Rectal smooth muscle tissue (tissue), 1 donor: ENCODE measurements around the gene FGF14.
"Not testable (repeated sequence)": the region's sequence is repeated elsewhere in the genome, so short reads cannot be mapped to it uniquely, and the experiment has no call there.

Source experiments
- H3K27ac ChIP-seq: one replicate; pipeline ENCODE4 v1.7.0; 2013; ENCODE audit warnings: low read depth, low read length, inconsistent platforms
- H3K27me3 ChIP-seq: one replicate; pipeline ENCODE4 v1.7.0; 2013; ENCODE audit warnings: low read length; ENCODE audit not compliant: control insufficient read depth, insufficient read depth
- H3K36me3 ChIP-seq: one replicate; pipeline ENCODE4 v1.7.0; 2013; ENCODE audit warnings: low read length; ENCODE audit not compliant: control insufficient read depth, insufficient read depth
- H3K4me1 ChIP-seq: one replicate; pipeline ENCODE4 v1.7.0; 2013; ENCODE audit warnings: low read length; ENCODE audit not compliant: control insufficient read depth, insufficient read depth
- H3K4me3 ChIP-seq: one replicate; pipeline ENCODE4 v1.7.0; 2013; ENCODE audit warnings: low read length
- H3K9ac ChIP-seq: one replicate; pipeline ENCODE4 v1.7.0; 2013; ENCODE audit warnings: low read length

Gene FGF14

DNA sequence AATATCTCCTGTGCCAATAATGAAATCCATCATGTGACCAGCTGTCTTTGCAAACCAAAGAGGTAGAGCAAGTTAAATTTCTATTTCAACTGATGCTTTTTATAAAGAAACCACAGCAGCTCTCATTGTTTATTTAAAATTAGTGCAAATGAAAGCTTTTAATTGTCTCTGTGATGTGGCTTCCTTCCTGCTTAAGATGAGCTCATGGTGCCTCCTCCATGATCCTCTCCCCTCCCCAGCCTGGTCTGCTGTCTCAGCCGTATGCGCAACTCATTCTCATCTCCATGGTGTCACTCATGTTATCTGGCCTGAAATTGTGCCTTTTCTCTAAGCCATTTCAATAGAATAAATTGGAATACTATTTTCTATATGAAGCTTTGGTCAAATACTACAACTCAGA is 270.6 kb downstream of the FGF14 start:
- no peaks in the 10 kb centered on the region for H3K36me3 ChIP-seq
- no peak overlapping the region for H3K4me3 ChIP-seq
- no peaks in the 10 kb centered on the region for H3K27me3 ChIP-seq
- H3K4me1 ChIP-seq, result no peaks in the 10 kb centered on the region
- no peak overlapping the region for H3K9ac ChIP-seq
- no peak overlapping the region for H3K27ac ChIP-seq

DNA sequence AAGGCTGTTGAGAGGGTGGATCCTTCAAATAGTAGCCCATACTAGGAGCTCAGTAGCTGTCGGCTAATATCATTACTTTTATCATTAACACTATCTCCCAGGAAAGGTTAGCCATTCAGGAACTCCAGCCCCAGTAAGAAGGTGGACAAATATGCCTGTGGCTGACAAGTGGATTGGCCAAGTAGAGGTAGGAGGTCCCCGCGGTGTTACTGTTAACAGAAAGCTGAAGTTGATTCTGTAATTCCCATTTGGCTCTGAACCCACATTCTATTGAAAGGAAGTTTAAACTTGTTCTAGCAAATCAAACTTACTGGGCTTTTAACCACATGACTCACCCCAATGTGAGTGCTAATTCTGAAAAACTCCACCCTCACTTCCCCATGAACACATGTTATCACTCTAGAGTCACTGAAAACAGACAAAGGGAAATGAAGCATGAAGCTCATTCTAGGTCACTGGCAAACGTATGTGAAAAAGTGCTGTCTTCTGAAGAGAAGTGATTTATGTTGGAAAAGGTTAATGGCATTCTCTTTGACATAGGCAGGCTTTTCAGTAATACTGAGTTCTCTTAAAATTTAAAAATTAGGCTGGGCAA is 273.5 kb downstream of the FGF14 start:
- Histone ChIP-seq H3K27ac (no peak overlapping the region), H3K4me1 (no peaks in the 10 kb centered on the region), H3K9ac (no peak overlapping the region), H3K27me3 (no peaks in the 10 kb centered on the region), H3K36me3 (no peaks in the 10 kb centered on the region), H3K4me3 (no peak overlapping the region)

DNA sequence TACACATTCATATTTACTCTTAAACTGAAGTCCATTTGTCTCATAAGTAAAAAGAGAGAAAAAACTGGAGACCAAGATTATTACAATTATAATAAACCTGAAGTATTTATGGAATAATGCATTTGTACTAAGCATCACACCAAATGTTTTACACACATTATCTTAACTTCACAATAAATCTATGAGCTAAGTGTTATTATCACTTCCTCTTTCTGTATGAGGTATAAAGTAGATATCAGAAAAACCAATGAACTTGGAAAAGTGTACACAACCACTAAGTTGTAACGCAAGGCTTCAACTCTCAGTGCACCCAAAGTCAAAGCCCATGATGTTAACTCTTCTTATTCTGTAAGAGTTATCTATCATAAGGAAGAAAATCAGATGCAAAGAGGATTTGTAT is 274.7 kb downstream of the FGF14 start:
- no peaks in the 10 kb centered on the region for H3K36me3 ChIP-seq
- H3K27ac ChIP-seq, result no peak overlapping the region
- H3K9ac ChIP-seq, result no peak overlapping the region
- no peaks in the 10 kb centered on the region for H3K27me3 ChIP-seq
- no peak overlapping the region for H3K4me3 ChIP-seq
- no peaks in the 10 kb centered on the region for H3K4me1 ChIP-seq

DNA sequence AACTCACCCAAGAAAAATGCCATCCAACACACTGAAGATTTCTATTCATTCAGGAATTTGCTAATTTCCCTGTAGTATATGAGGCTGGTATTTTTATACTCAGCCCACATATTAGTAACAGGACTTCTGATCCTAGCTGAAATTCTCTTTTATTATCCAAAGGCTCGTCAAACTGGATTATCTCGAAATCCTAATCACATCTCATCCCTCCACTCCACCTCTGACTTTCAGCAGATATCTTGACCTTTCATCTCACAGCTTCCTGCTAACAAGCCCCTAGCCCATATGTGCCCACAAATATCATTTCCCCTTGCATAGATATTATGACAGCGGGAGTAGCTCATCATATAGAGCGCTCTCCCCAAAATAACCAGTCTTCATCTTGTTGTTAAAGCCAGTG is 279.7 kb downstream of the FGF14 start:
- Histone ChIP-seq H3K27ac (no peak overlapping the region), H3K4me1 (no peaks in the 10 kb centered on the region), H3K9ac (no peak overlapping the region), H3K27me3 (no peaks in the 10 kb centered on the region), H3K4me3 (no peak overlapping the region), H3K36me3 (no peaks in the 10 kb centered on the region)

DNA sequence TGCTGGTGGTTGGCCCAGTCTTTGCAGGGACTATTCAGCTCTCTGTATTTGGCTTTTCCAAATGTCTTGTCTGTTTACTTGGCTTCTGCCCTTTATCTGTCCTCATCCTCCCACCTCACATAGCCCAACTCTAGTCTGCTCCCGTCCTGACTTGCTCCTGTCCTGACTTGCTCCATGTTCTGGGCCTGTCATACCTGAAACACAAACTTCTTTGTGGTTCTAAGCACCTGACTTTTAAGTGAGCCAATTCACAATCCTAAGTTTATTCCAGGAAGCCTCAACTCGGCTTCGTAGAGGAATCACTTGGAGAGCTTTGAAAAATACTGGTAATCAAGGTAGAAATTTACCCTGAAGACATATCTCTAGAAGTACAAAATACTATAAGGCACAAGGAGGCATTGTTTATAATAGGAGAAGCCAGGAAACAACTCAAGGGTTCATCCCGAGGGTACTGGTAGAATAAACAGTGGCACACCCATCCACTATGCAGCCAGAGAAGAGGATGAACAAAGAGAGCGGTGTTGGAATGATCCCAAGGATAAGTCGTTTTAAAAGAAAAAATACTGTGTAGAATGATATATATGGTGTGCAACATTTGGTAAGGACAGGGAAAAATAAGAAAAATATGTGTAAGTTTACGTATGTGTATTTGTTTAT is 284.5 kb downstream of the FGF14 start:
- no peak overlapping the region for H3K4me3 ChIP-seq
- H3K27me3 ChIP-seq, result no peaks in the 10 kb centered on the region
- no peak overlapping the region for H3K9ac ChIP-seq
- H3K4me1 ChIP-seq, result no peaks in the 10 kb centered on the region
- no peaks in the 10 kb centered on the region for H3K36me3 ChIP-seq
- no peak overlapping the region for H3K27ac ChIP-seq

DNA sequence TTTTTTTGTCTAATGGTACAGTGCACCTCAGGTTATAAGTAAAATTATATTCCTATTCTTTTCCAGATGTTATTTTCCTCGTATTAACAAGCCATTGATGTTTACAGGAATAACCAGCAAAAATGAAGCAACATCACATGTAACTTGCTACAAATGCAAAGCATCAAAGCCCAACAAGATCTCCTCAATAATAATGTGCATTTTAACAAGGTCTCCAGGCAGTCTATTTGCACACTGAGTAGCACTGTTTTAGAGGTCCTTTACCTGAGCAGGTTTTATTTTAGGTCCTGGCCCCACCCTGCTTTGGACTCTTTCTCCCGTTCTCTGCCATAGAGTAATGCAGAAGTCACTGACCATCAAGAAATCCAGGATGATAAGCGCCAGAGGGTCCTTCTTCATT is 298.4 kb downstream of the FGF14 start:
- Histone ChIP-seq H3K36me3 (no peaks in the 10 kb centered on the region), H3K27me3 (no peaks in the 10 kb centered on the region), H3K27ac (no peak overlapping the region), H3K4me3 (no peak overlapping the region), H3K4me1 (no peaks in the 10 kb centered on the region), H3K9ac (no peak overlapping the region)

DNA sequence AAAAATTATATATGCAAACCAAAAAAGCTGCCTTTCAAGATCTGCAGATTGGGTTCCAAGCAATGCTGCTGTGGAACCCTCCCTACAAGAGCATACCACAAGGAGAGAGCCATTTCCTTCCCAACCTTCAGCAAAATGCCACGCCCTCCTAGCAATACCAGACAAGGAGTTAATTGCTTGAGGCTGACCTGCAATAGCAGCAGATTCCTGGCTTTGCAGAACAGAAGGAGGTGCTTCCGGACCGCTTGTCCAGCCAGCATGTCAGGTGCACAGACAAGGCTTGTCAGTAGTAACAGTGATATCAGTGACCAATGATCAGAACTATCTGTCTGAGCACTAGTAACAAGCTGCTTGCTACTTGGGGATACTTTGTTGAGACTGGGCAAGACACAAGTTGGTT is 301.6 kb downstream of the FGF14 start:
- Histone ChIP-seq H3K9ac (no peak overlapping the region), H3K27me3 (no peaks in the 10 kb centered on the region), H3K36me3 (no peaks in the 10 kb centered on the region), H3K4me3 (no peak overlapping the region), H3K4me1 (no peaks in the 10 kb centered on the region), H3K27ac (no peak overlapping the region)

DNA sequence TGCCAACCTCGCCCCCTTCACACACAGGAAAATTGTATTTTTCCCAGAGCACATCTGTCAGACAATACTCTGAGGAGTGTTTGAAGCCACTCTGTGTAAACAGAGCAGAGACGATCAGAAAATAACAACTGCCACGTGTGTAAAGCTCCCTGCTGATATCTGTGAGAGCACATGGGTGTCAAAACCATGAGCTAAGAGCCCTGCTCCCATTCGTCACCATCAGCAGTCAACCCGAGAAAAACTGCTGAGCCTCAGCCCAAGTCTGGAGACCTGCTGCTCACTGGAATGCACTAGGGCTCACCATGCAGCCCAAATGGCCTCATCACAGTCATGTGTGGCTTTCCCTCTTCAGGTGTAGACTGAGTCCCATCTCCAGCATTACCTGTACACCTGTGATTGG is 304.1 kb downstream of the FGF14 start:
- no peak overlapping the region for H3K4me3 ChIP-seq
- H3K4me1 ChIP-seq, result no peaks in the 10 kb centered on the region
- no peaks in the 10 kb centered on the region for H3K36me3 ChIP-seq
- H3K27ac ChIP-seq, result no peak overlapping the region
- no peak overlapping the region for H3K9ac ChIP-seq
- no peaks in the 10 kb centered on the region for H3K27me3 ChIP-seq

DNA sequence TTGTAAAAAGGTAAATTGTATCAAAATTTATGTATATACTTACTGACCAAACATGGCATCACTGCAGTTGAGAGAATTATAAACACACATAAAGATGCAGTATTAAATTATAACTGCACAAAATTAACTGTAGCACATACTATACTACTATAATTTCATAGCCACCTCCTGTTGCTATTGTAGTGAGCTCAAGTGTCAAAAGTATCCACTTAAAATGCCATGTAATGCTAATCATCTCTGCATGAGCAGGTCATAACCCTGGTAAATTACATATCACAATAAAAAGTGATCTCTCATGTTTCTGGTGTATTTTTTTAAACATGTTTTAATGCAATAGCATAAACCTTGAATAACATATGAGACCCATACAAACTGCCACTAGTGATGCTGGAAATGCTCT is 308.6 kb downstream of the FGF14 start:
- H3K9ac ChIP-seq, H3K27me3 ChIP-seq, H3K4me1 ChIP-seq, H3K4me3 ChIP-seq, H3K27ac ChIP-seq, H3K36me3 ChIP-seq: not testable (repeated sequence)

DNA sequence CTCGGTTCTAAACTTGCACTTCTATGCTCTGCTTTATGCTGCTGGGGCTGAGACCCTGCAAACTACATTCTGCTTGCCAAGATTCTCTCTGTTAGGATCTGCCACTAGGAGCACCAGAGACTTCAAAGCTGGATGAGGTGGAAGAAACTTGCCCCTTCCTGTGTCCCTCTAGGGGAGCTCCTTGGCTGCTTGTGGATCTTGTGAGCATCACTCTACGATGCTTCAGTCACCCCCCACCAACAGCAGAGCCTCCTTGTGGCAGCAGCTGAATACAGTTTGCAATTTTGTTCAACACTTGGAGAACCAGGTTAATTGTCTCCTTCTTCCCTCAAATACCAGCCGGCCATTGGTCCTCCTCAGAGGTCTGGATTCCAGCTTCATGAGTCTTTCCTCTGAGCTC is 310.6 kb downstream of the FGF14 start:
- Histone ChIP-seq H3K4me3 (no peak overlapping the region), H3K4me1 (peaks cover 3% of the 10 kb centered on the region), H3K27me3 (no peaks in the 10 kb centered on the region), H3K36me3 (no peaks in the 10 kb centered on the region), H3K27ac (no peak overlapping the region), H3K9ac (no peak overlapping the region)

DNA sequence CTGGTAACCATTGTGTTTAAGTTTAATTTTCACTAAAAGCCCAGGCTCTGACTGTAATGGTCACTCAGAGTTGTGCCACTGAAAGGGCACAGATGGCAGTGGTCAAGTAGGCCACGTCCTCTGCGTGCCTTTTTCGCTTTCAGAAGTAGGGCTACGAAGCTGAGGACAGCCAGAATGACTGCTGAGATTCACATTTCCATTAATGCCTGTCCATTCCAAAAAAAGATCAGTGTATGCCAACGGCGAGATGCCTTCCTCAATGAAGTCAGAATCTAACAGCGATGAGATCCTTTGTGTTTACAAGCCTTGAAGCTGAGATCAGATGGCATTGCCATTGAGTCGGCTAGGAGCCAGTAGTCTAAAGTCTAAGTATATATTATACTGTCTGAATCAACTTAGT is 311.3 kb downstream of the FGF14 start:
- H3K9ac ChIP-seq, result no peak overlapping the region
- H3K27ac ChIP-seq, result no peak overlapping the region

DNA sequence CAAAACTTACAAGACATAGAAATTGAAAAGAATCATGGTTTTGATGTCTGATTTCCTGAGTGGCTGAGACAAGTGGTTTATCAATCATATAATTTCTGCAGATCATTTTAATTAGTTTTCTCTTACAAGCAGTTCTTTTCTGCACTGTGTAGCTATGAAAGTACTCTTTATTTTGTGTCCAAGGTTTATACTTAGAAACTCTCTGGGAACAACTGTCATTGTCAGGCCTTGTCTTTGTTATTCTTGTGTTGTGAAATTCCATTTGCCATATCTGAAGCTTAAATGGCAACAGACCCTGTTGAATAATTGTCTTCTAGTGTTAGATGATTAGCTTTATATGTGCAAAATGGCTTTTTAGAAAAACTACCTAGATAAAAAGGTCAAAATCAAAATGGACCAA is 312.1 kb downstream of the FGF14 start:
- Histone ChIP-seq H3K27me3 (no peaks in the 10 kb centered on the region), H3K27ac (no peak overlapping the region), H3K36me3 (no peaks in the 10 kb centered on the region), H3K4me1 (peaks cover 3% of the 10 kb centered on the region), H3K9ac (no peak overlapping the region), H3K4me3 (no peak overlapping the region)

More for the DNA sequence above, 311.3 kb downstream of the FGF14 start:
- Histone ChIP-seq H3K36me3 (no peaks in the 10 kb centered on the region), H3K27me3 (no peaks in the 10 kb centered on the region), H3K4me3 (no peak overlapping the region), H3K4me1 (peaks cover 3% of the 10 kb centered on the region)

DNA sequence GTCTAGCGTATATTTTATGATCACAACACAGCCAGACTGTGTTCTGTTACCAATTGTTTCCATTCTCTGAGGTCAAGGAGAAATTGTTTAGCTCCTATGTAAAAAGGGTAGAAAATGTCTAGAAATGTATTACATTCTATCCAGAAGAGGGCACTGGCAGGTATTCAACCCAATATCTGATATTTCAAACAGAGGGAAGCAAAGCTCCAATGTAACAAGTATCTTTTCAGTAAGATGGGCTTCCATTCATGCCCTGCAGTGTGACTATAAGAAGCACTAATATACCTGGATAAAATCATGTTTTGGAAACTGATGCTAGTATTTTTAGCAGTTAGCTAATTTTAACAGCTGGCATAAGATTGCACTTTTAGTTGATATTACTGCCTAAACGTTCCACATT is 312.7 kb downstream of the FGF14 start:
- Histone ChIP-seq H3K27me3 (no peaks in the 10 kb centered on the region), H3K36me3 (no peaks in the 10 kb centered on the region)

More for the DNA sequence above, 312.7 kb downstream of the FGF14 start:
- H3K4me3 ChIP-seq, result no peak overlapping the region
- peaks cover 3% of the 10 kb centered on the region for H3K4me1 ChIP-seq
- no peak overlapping the region for H3K9ac ChIP-seq
- no peak overlapping the region for H3K27ac ChIP-seq
